Activated CD8-positive, alpha-beta memory T cell treated with anti-CD3 and anti-CD28 coated beads, Interleukin-2, amount 50 U/mL, for 48 hours (primary cell): ENCODE results near the gene MTCL3.

Experiments used
- DNase-seq: peaks from one replicate; pipeline ENCODE4 v3.0.0-alpha.2; 2020

Gene MTCL3

GRCh38 chr6:127518710-127519468 lies at the start of gene MTCL3:
TSS of gene MTCL3 (minus strand) at chr6:127519335.
- DNase-seq, result peak; percentile 80

GRCh38 chr6:127567476-127567875 lies 48.3 kb upstream of the MTCL3 start:
- DNase-seq, result no peak

- no peak for DNase-seq
Observed at GRCh38 chr6:127566651-127567050, 47.5 kb upstream of the MTCL3 start.

GRCh38 chr6:127566119-127566518 lies 47.0 kb upstream of the MTCL3 start:
- DNase-seq, result no peak

- no peak for DNase-seq
Observed at GRCh38 chr6:127564761-127565160, 45.6 kb upstream of the MTCL3 start.

- DNase-seq, result no peak
Observed at GRCh38 chr6:127561660-127562059, 42.5 kb upstream of the MTCL3 start.

GRCh38 chr6:127554435-127555006 lies 35.4 kb upstream of the MTCL3 start:
- DNase-seq, result no peak

- DNase-seq, result no peak
Observed at GRCh38 chr6:127550403-127550802, 31.3 kb upstream of the MTCL3 start.

GRCh38 chr6:127547904-127548649 lies 28.9 kb upstream of the MTCL3 start:
- DNase-seq, result no peak

GRCh38 chr6:127547215-127547614 lies 28.1 kb upstream of the MTCL3 start:
- no peak for DNase-seq

GRCh38 chr6:127539272-127539671 lies 20.1 kb upstream of the MTCL3 start:
- DNase-seq, result no peak

GRCh38 chr6:127538750-127539264 lies 19.7 kb upstream of the MTCL3 start:
- DNase-seq, result no peak

GRCh38 chr6:127533736-127534135 lies 14.6 kb upstream of the MTCL3 start:
- no peak for DNase-seq

- no peak for DNase-seq
Observed at GRCh38 chr6:127533011-127533410, 13.9 kb upstream of the MTCL3 start.

GRCh38 chr6:127522714-127523113 lies 3.6 kb upstream of the MTCL3 start:
- no peak for DNase-seq

- DNase-seq, result no peak
Observed at GRCh38 chr6:127520066-127520465, 931 bp upstream of the MTCL3 start.

- DNase-seq, result no peak
Observed at GRCh38 chr6:127519469-127519785, 292 bp upstream of the MTCL3 start.

- DNase-seq, result no peak
Observed at GRCh38 chr6:127518191-127518709, 885 bp downstream of the MTCL3 start.

- DNase-seq, result no peak
Observed at GRCh38 chr6:127517693-127518092, 1.4 kb downstream of the MTCL3 start.

GRCh38 chr6:127516662-127517273 lies 2.4 kb downstream of the MTCL3 start:
- no peak for DNase-seq

GRCh38 chr6:127515794-127516661 lies 3.1 kb downstream of the MTCL3 start:
- peak; percentile 84 for DNase-seq

GRCh38 chr6:127515234-127515793 lies 3.8 kb downstream of the MTCL3 start:
- DNase-seq, result no peak
